SU-DHL-6 (cell line): ENCODE measurements around the gene IRF2.

Experiments used
- H2AFZ ChIP-seq: fragments of 200-600 bp; sonication (generic); 2 replicates; pipeline ENCODE4 v1.6.1; 2014; ENCODE audit warnings: low read depth, mild to moderate bottlenecking, moderate library complexity, mixed read lengths, antibody characterized with exemption, low read length; ENCODE audit not compliant: severe bottlenecking
- H3F3A ChIP-seq: fragments of 200-600 bp; shearing (Covaris generic); 2 replicates; pipeline ENCODE4 v1.6.0; 2016; ENCODE audit warnings: antibody characterized with exemption, mild to moderate bottlenecking; ENCODE audit not compliant: insufficient read depth
- H3K27ac ChIP-seq: fragments of 200-600 bp; sonication (generic); 2 replicates; pipeline ENCODE4 v1.5.1; 2016; ENCODE audit warnings: low read depth, mild to moderate bottlenecking, low read length, moderate library complexity, mixed read lengths
- H3K27me3 ChIP-seq: fragments of 200-600 bp; sonication (generic), shearing (Covaris generic); 2 replicates; pipeline ENCODE4 v1.6.0; 2014; ENCODE audit warnings: mild to moderate bottlenecking, low read length
- H3K36me3 ChIP-seq: fragments of 200-600 bp; sonication (generic); 2 replicates; pipeline ENCODE4 v1.6.1; 2014; ENCODE audit warnings: mild to moderate bottlenecking, low read length, mixed read lengths
- H3K4me2 ChIP-seq: fragments of 300-600, 200-600 bp; shearing (Covaris generic), sonication (generic); 2 replicates; pipeline ENCODE4 v1.6.0; 2014; ENCODE audit warnings: low read length, low read depth, mild to moderate bottlenecking; ENCODE audit not compliant: poor library complexity, severe bottlenecking
- H3K4me3 ChIP-seq: fragments of 200-600 bp; sonication (generic); 2 replicates; pipeline ENCODE4 v1.5.1; 2014; ENCODE audit warnings: antibody characterized with exemption, low read length, mild to moderate bottlenecking, mixed read lengths; ENCODE audit not compliant: insufficient read depth, poor library complexity, severe bottlenecking
- H3K79me2 ChIP-seq: fragments of 200-600 bp; sonication (generic); 2 replicates; pipeline ENCODE4 v1.6.1; 2014; ENCODE audit warnings: mild to moderate bottlenecking, low read length, moderate library complexity; ENCODE audit not compliant: insufficient read depth
- H3K9ac ChIP-seq: fragments of 200-600 bp; sonication (generic); 2 replicates; pipeline ENCODE4 v1.7.0; 2014; ENCODE audit warnings: mild to moderate bottlenecking, low read length
- H3K9me2 ChIP-seq: fragments of 200-600 bp; sonication (generic); replicated peaks from 2 replicates; pipeline ENCODE4 v1.6.1; 2014; ENCODE audit warnings: low read length; ENCODE audit not compliant: insufficient read depth
- H3K9me3 ChIP-seq: fragments of 200-600 bp; sonication (generic); 2 replicates; pipeline ENCODE4 v1.6.1; 2014; ENCODE audit warnings: low read length, mixed read lengths; ENCODE audit not compliant: insufficient read depth
- H4K20me1 ChIP-seq: fragments of 200-600 bp; sonication (generic); 2 replicates; pipeline ENCODE4 v1.6.1; 2014; ENCODE audit warnings: low read depth, mild to moderate bottlenecking, antibody characterized with exemption, low read length, moderate library complexity, mixed read lengths
- EZH2phosphoT487 ChIP-seq: fragments of 200-600 bp; sonication (generic), shearing (Covaris generic); conservative IDR thresholded peaks from 2 replicates; pipeline ENCODE4 v1.6.1; 2018; ENCODE audit warnings: mild to moderate bottlenecking, antibody characterized with exemption, low read length, moderate library complexity, mixed read lengths
- TF ChIP-seq, protein P1 (sequence below): fragments of 200-600 bp; sonication (generic); IDR thresholded peaks from one replicate; pipeline ENCODE4 v1.5.1; 2017; ENCODE audit warnings: antibody characterized with exemption, mild to moderate bottlenecking, low read length, moderate library complexity; ENCODE audit not compliant: insufficient read depth, poor library complexity, severe bottlenecking

IRF2 gene

DNA sequence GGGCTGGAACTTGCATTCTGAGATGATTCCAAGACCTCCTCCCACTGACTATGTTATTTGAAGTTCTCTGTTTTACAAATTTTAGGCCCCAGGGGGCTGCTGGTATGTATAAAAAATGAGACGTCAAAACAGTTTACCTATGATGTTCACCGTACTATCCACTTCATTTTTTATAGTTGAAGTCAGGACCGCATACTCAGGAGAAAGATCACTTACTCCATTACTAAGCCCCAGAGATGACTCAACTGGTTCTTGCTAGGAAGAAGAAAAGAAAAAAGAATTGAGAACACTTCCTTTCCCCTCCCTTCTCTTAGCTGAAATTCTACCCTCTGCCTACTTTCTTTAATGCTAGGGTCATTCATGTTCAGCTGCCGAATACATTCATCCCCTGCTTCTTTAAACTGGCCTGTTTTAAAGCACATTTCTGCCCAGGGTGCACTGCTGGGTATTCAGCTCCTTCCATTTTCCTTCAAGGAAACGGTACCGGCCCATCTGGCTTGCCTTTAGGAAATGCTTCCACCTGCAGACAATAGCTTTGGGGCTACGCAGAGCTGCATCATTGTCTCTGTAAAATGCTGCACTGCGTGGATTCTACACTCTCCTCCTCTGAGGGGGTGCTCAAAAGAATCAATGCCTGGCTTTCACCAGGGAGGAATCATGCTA is 66.2 kb downstream of the IRF2 start:
- no peaks in the 10 kb centered on the region for H3K27me3 ChIP-seq
- TF ChIP-seq EZH2phosphoT487, result no peak
- TF ChIP-seq, protein P1, sequence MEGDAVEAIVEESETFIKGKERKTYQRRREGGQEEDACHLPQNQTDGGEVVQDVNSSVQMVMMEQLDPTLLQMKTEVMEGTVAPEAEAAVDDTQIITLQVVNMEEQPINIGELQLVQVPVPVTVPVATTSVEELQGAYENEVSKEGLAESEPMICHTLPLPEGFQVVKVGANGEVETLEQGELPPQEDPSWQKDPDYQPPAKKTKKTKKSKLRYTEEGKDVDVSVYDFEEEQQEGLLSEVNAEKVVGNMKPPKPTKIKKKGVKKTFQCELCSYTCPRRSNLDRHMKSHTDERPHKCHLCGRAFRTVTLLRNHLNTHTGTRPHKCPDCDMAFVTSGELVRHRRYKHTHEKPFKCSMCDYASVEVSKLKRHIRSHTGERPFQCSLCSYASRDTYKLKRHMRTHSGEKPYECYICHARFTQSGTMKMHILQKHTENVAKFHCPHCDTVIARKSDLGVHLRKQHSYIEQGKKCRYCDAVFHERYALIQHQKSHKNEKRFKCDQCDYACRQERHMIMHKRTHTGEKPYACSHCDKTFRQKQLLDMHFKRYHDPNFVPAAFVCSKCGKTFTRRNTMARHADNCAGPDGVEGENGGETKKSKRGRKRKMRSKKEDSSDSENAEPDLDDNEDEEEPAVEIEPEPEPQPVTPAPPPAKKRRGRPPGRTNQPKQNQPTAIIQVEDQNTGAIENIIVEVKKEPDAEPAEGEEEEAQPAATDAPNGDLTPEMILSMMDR, result no peak
- H3K36me3 ChIP-seq, result no peaks in the 10 kb centered on the region
- H3K9me3 ChIP-seq, result no peaks in the 10 kb centered on the region
- H3K79me2 ChIP-seq, result no peaks in the 10 kb centered on the region
- no peaks in the 10 kb centered on the region for H4K20me1 ChIP-seq
- no peak overlapping the region for H3K4me3 ChIP-seq
- no peak overlapping the region for H3K27ac ChIP-seq
- no peak overlapping the region for H3K9ac ChIP-seq
- no peak overlapping the region for H3K4me2 ChIP-seq
- no peak overlapping the region for H2AFZ ChIP-seq
- no peaks in the 10 kb centered on the region for H3K9me2 ChIP-seq
- H3F3A ChIP-seq, result no peaks in the 10 kb centered on the region

DNA sequence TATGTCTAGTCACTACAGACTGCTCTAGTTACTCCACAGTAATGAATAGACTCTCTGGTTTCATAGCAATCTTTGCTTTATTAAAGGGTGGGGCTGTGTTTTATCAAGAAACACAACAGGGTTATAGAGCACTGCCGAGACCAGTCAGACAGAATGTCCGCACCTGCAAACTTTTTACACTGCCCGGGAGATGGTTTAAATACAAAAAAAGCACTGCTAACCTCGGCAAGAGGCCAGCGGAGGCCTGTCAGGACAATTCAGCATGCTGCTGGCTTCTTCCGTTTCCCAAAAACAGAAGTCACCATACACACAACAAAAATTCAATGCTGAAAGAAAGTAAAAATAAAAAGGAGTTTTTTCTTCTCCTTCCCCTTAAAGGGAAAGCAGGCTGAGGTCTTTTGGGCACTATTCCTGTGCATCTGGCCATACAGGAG is 67.4 kb downstream of the IRF2 start:
- Histone ChIP-seq H3K9me3 (no peaks in the 10 kb centered on the region), H3K4me3 (no peak overlapping the region), H3F3A (no peaks in the 10 kb centered on the region), H3K4me2 (no peak overlapping the region), H3K27ac (no peak overlapping the region), H3K9me2 (no peaks in the 10 kb centered on the region), H4K20me1 (no peaks in the 10 kb centered on the region), H3K27me3 (no peaks in the 10 kb centered on the region), H3K79me2 (no peaks in the 10 kb centered on the region), H3K9ac (no peak overlapping the region), H3K36me3 (no peaks in the 10 kb centered on the region), H2AFZ (no peak overlapping the region)
- no peak for TF ChIP-seq EZH2phosphoT487
- TF ChIP-seq, protein P1, result no peak

DNA sequence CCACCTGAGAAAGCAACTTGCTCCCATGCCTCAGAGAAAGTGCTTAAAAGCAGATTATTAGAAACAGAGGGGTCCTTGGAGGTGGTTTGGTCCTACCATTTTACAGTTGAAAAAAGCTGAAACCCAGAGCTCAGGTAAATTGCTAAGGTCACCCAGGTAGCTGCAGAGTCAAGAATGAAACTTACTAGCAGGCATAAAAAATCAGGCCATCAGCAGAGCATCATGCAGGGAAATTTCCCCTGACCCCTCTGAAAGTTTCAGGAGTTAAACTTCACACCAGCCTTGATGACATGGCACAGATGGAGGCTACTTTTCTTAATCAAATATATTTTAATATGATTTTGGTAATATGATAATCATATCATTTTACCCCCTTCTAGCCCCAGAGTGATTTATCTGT is 70.3 kb downstream of the IRF2 start:
- Histone ChIP-seq H4K20me1 (no peaks in the 10 kb centered on the region), H3K9me3 (no peaks in the 10 kb centered on the region), H3K4me3 (no peak overlapping the region), H3K9ac (no peak overlapping the region), H2AFZ (no peak overlapping the region), H3K79me2 (no peaks in the 10 kb centered on the region), H3K27ac (no peak overlapping the region), H3K27me3 (no peaks in the 10 kb centered on the region), H3K9me2 (no peaks in the 10 kb centered on the region), H3F3A (no peaks in the 10 kb centered on the region), H3K36me3 (0 out of 2 replicates have a peak, but pooled peaks cover 4% of the 10 kb centered on the region), H3K4me2 (no peak overlapping the region)
- TF ChIP-seq, protein P1, result no peak
- TF ChIP-seq EZH2phosphoT487, result no peak
